DOHH2 (cell line): Measurements from ENCODE around the gene IMPG1.

Experiments
- EZH2phosphoT487 ChIP-seq: fragments of 200-600 bp; sonication (generic); IDR thresholded peaks from 2 replicates; pipeline ENCODE4 v1.6.1; 2017; ENCODE audit warnings: borderline replicate concordance, mild to moderate bottlenecking, antibody characterized with exemption, low read length, moderate library complexity, mixed read lengths
- TF ChIP-seq, protein P1 (sequence below): fragments of 200-600 bp; sonication (generic); IDR thresholded peaks from one replicate; pipeline ENCODE4 v1.5.1; 2014; ENCODE audit warnings: antibody characterized with exemption, mild to moderate bottlenecking, low read depth, low read length; ENCODE audit not compliant: poor library complexity, severe bottlenecking

DNA sequence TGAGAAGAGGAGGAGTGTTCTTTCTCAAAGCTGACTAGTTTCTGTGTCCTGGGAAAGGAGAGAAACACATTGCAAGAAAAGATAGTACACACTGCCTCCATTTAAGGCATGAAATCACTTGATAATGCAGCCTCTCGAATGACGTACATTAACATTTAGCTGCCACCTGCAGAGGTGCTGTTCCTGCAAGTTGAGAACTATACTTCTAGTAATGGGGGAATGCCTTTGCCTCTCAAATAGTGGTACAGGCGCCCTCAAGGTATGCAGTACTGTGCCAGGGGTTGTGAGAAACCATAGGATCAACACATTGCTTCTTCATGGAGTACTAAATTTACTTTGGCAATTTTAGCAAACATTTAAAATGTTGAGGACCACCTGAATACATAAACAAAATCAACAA is 20.1 kb downstream of the IMPG1 start:
- TF ChIP-seq, protein P1, sequence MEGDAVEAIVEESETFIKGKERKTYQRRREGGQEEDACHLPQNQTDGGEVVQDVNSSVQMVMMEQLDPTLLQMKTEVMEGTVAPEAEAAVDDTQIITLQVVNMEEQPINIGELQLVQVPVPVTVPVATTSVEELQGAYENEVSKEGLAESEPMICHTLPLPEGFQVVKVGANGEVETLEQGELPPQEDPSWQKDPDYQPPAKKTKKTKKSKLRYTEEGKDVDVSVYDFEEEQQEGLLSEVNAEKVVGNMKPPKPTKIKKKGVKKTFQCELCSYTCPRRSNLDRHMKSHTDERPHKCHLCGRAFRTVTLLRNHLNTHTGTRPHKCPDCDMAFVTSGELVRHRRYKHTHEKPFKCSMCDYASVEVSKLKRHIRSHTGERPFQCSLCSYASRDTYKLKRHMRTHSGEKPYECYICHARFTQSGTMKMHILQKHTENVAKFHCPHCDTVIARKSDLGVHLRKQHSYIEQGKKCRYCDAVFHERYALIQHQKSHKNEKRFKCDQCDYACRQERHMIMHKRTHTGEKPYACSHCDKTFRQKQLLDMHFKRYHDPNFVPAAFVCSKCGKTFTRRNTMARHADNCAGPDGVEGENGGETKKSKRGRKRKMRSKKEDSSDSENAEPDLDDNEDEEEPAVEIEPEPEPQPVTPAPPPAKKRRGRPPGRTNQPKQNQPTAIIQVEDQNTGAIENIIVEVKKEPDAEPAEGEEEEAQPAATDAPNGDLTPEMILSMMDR, result no peak
- no peak for TF ChIP-seq EZH2phosphoT487
